Measurements from ENCODE around the gene ZFTA. TPM values are rescaled to one million over a fixed set of nuclear protein-coding genes. Genes with fewer than 3 reads are reported as not detected.

The ZFTA gene
- polyA plus RNA-seq, 1 experiment = 4.7 TPM

GRCh38 chr11:63764679-63765647 lies 3.6 kb downstream of the ZFTA start:
- ChIA-PET POLR2A (no interaction called here), CTCF (interaction anchor here (1.1 to 1.6 kb wide), 2 partner anchors 82 to 141 kb away, joined by 3 read pairs; no protein-coding TSS in a partner anchor)
- Histone ChIP-seq H3K36me3 (ENCODE audit: control insufficient read depth, insufficient read depth, low read length) (peaks cover 16% of the 10 kb centered on the region), H3K4me3 (ENCODE audit: low read depth, low read length) (no peak overlapping the region), H3K27me3 (ENCODE audit: control insufficient read depth, insufficient read depth, low read length) (no peaks in the 10 kb centered on the region)
- DNase-seq (ENCODE audit: low read depth) = no peak
- TF ChIP-seq, protein P1, sequence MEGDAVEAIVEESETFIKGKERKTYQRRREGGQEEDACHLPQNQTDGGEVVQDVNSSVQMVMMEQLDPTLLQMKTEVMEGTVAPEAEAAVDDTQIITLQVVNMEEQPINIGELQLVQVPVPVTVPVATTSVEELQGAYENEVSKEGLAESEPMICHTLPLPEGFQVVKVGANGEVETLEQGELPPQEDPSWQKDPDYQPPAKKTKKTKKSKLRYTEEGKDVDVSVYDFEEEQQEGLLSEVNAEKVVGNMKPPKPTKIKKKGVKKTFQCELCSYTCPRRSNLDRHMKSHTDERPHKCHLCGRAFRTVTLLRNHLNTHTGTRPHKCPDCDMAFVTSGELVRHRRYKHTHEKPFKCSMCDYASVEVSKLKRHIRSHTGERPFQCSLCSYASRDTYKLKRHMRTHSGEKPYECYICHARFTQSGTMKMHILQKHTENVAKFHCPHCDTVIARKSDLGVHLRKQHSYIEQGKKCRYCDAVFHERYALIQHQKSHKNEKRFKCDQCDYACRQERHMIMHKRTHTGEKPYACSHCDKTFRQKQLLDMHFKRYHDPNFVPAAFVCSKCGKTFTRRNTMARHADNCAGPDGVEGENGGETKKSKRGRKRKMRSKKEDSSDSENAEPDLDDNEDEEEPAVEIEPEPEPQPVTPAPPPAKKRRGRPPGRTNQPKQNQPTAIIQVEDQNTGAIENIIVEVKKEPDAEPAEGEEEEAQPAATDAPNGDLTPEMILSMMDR (IDR thresholded peaks at IDR 0.05; ENCODE audit: insufficient read depth, low read depth, low read length) = no peak

GRCh38 chr11:63764340-63764678 lies 4.3 kb downstream of the ZFTA start:
- TF ChIP-seq, protein P1 (IDR thresholded peaks at IDR 0.05; ENCODE audit: insufficient read depth, low read depth, low read length) = no peak

GRCh38 chr11:63763496-63764339 lies 4.9 kb downstream of the ZFTA start:
- Histone ChIP-seq H3K27me3 (ENCODE audit: control insufficient read depth, insufficient read depth, low read length) (no peaks in the 10 kb centered on the region), H3K36me3 (ENCODE audit: control insufficient read depth, insufficient read depth, low read length) (peaks cover 19% of the 10 kb centered on the region), H3K4me3 (ENCODE audit: low read depth, low read length) (no peak overlapping the region)
- ChIA-PET POLR2A (no interaction called here), CTCF (interaction anchor here (0.6 to 1.1 kb wide), 2 partner anchors 81 to 147 kb away, joined by 3 to 5 read pairs; no protein-coding TSS in a partner anchor)
- DNase-seq (ENCODE audit: low read depth) = no peak
- TF ChIP-seq, protein P1 (IDR thresholded peaks at IDR 0.05; ENCODE audit: insufficient read depth, low read depth, low read length) = no peak

More at GRCh38 chr11:63764340-63764678, 4.3 kb downstream of the ZFTA start:
- DNase-seq (ENCODE audit: low read depth) = no peak
- no peaks in the 10 kb centered on the region for H3K27me3 ChIP-seq (ENCODE audit: control insufficient read depth, insufficient read depth, low read length)
- POLR2A ChIA-PET = no interaction called here
- peaks cover 19% of the 10 kb centered on the region for H3K36me3 ChIP-seq (ENCODE audit: control insufficient read depth, insufficient read depth, low read length)
- no peak overlapping the region for H3K4me3 ChIP-seq (ENCODE audit: low read depth, low read length)
- CTCF ChIA-PET = interaction anchor here (1.1 kb wide), 1 partner anchor 82 kb away, joined by 3 read pairs; no protein-coding TSS in a partner anchor

DNA sequence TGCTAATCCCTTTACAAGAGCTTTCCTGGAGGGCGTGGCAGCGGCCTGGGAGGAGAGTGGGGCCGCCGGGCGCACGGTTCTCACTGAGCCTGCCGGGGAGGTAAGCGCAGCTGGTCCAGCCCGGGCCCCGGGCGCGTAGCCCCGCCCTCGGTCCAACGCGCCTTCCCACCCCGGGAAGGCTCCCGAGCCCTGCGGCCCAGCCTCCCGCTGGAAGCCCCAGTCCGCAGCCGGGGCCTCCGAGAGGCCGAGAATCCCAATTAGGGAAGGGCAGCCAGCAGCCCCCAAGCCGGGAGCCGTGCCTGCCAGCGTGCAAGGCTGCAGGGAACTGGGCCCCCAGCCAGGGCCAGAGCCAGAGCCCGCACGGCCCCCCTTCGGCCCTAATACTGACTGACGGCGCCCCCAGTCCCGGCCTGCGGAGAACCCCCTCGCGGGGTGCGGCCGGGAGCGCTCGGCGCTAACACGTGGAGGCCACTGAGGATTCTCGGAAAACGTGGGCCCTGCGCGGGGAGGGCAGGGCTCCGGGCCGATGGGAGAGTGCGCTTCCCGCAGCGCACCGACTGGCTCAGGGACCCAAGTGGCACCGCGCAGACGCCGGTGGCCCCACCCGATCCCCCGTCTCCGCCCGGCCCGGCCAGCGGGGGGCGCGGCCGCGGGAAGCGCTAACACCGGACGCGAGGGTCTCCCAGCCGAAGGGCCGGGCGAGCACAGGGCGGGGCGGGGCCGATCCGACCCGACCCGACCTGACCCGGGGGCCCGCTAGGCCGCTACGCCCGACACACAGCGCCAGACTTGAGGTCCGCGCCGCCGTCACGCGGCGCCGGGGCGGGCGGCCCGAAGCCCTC lies 5.7 kb downstream of the ZFTA start:
- ChIA-PET POLR2A (no interaction called here), CTCF (interaction anchor here (0.6 kb wide), 1 partner anchor 148 kb away, joined by 5 read pairs; no protein-coding TSS in a partner anchor)
- DNase-seq (ENCODE audit: low read depth) = no peak
- H3K4me3 ChIP-seq (ENCODE audit: low read depth, low read length) = no peak overlapping the region
- H3K27me3 ChIP-seq (ENCODE audit: control insufficient read depth, insufficient read depth, low read length) = no peaks in the 10 kb centered on the region
- TF ChIP-seq, protein P1 (IDR thresholded peaks at IDR 0.05; ENCODE audit: insufficient read depth, low read depth, low read length) = no peak
- H3K36me3 ChIP-seq (ENCODE audit: control insufficient read depth, insufficient read depth, low read length) = peaks cover 19% of the 10 kb centered on the region

All from BJ (cell line).